ENCODE data around the gene RIMKLB.
A peak's percentile ranks its signal among the peaks of the same experiment; 100 is the strongest.
"Not testable (repeated sequence)": the region's sequence is repeated elsewhere in the genome, so short reads cannot be mapped to it uniquely, and the experiment has no call there.

RIMKLB gene

GRCh38 chr12:8695116-8695515 lies 2.7 kb upstream of the RIMKLB start:
- DNase-seq, result no peak

- DNase-seq, result no peak
Measured at GRCh38 chr12:8696442-8697090, 1.2 kb upstream of the RIMKLB start.

GRCh38 chr12:8697120-8697475 lies 693 bp upstream of the RIMKLB start:
- peak; percentile 41 for DNase-seq

- DNase-seq, result peak; percentile 50
Measured at GRCh38 chr12:8698132-8698851, 501 bp downstream of the RIMKLB start.

- no peak for DNase-seq
Measured at GRCh38 chr12:8698879-8699278, 1.1 kb downstream of the RIMKLB start.

GRCh38 chr12:8699714-8700113 lies 1.9 kb downstream of the RIMKLB start:
- DNase-seq, result no peak

GRCh38 chr12:8701046-8701660 lies 3.4 kb downstream of the RIMKLB start:
- no peak for DNase-seq

GRCh38 chr12:8702159-8702558 lies 4.4 kb downstream of the RIMKLB start:
- no peak for DNase-seq

GRCh38 chr12:8709124-8709830 lies 11.5 kb downstream of the RIMKLB start:
- DNase-seq, result no peak

- DNase-seq, result no peak
Measured at GRCh38 chr12:8712572-8712971, 14.8 kb downstream of the RIMKLB start.

- DNase-seq, result no peak
Measured at GRCh38 chr12:8722286-8722800, 24.6 kb downstream of the RIMKLB start.

GRCh38 chr12:8734873-8735381 lies 37.1 kb downstream of the RIMKLB start:
- no peak for DNase-seq

GRCh38 chr12:8742501-8742900 lies 44.7 kb downstream of the RIMKLB start:
- DNase-seq, result no peak

GRCh38 chr12:8743121-8743520 lies 45.3 kb downstream of the RIMKLB start:
- not testable (repeated sequence) for DNase-seq

GRCh38 chr12:8745631-8746030 lies 47.8 kb downstream of the RIMKLB start:
- DNase-seq, result not testable (repeated sequence)

- DNase-seq, result no peak
Measured at GRCh38 chr12:8746046-8746445, 48.3 kb downstream of the RIMKLB start.

GRCh38 chr12:8760076-8760475 lies 62.3 kb downstream of the RIMKLB start:
- not testable (repeated sequence) for DNase-seq

GRCh38 chr12:8762701-8763100 lies 64.9 kb downstream of the RIMKLB start:
- DNase-seq, result not testable (repeated sequence)

GRCh38 chr12:8766121-8766520 lies 68.3 kb downstream of the RIMKLB start:
- not testable (repeated sequence) for DNase-seq

GRCh38 chr12:8770499-8770898 lies 72.7 kb downstream of the RIMKLB start:
- no peak for DNase-seq

GRCh38 chr12:8771072-8771471 lies 73.3 kb downstream of the RIMKLB start:
- DNase-seq, result no peak

GRCh38 chr12:8773461-8773860 lies 75.7 kb downstream of the RIMKLB start:
- DNase-seq, result no peak

- no peak for DNase-seq
Measured at GRCh38 chr12:8779281-8779680, 81.5 kb downstream of the RIMKLB start.

All from NCI-H1092 (cell line).